HepG2 (cell line): ENCODE data around the gene TUBA4A. TPM values are rescaled to one million over a fixed set of nuclear protein-coding genes. Genes with fewer than 3 reads are reported as not detected.

Experiments used
- CC2D1A ChIP-seq: sonication (generic); formaldehyde crosslinking; IDR thresholded peaks from 2 replicates; pipeline ENCODE4 v1.8.1; 2023; ENCODE audit warnings: mild to moderate bottlenecking, missing genetic modification reagents
- CHD4 ChIP-seq: fragments of 200-600 bp; sonication (generic); IDR thresholded peaks from 2 replicates; pipeline ENCODE4 v1.7.0; 2017; ENCODE audit warnings: mild to moderate bottlenecking, low read length, borderline replicate concordance
- ETV6 ChIP-seq: sonication (generic); formaldehyde crosslinking; conservative IDR thresholded peaks from 2 replicates; pipeline ENCODE4 v1.4.0; 2020; ENCODE audit warnings: missing genetic modification reagents
- GATAD1 ChIP-seq: IDR thresholded peaks from 2 replicates; pipeline ENCODE4 v1.6.1; 2016; ENCODE audit warnings: missing genetic modification reagents, missing compliant biosample characterization
- MED8 ChIP-seq: sonication (generic); formaldehyde crosslinking; IDR thresholded peaks from 2 replicates; pipeline ENCODE4 v1.8.1; 2023; ENCODE audit warnings: mild to moderate bottlenecking, missing genetic modification reagents; ENCODE audit not compliant: insufficient replicate concordance
- MXI1 ChIP-seq: IDR thresholded peaks from 3 replicates; pipeline ENCODE4 v1.6.1; 2012; ENCODE audit warnings: low read depth, low read length, inconsistent platforms, borderline replicate concordance
- RFXAP ChIP-seq: sonication (generic); formaldehyde crosslinking; IDR thresholded peaks from 2 replicates; pipeline ENCODE4 v1.4.0; 2020; ENCODE audit warnings: missing genetic modification reagents, borderline replicate concordance
- ZBTB1 ChIP-seq: sonication (generic); formaldehyde crosslinking; IDR thresholded peaks from 2 replicates; pipeline ENCODE4 v1.4.0; 2020; ENCODE audit warnings: missing genetic modification reagents, borderline replicate concordance
- ZNF234 ChIP-seq: sonication (generic); formaldehyde crosslinking; conservative IDR thresholded peaks from 2 replicates; pipeline ENCODE4 v1.5.1; 2020; ENCODE audit warnings: mild to moderate bottlenecking, missing genetic modification reagents
- ZNF260 ChIP-seq: sonication (generic); formaldehyde crosslinking; IDR thresholded peaks from 2 replicates; pipeline ENCODE4 v1.4.0; 2020; ENCODE audit warnings: missing genetic modification reagents, low read depth, mild to moderate bottlenecking, borderline replicate concordance
- ZNF335 ChIP-seq: sonication (generic); formaldehyde crosslinking; IDR thresholded peaks from 2 replicates; pipeline ENCODE4 v1.4.0; 2020; ENCODE audit warnings: missing genetic modification reagents
- ZNF441 ChIP-seq: sonication (generic); formaldehyde crosslinking; IDR thresholded peaks from 2 replicates; pipeline ENCODE4 v1.7.0; 2021; ENCODE audit warnings: missing genetic modification reagents, borderline replicate concordance
- ZNF710 ChIP-seq: sonication (generic); formaldehyde crosslinking; IDR thresholded peaks from 2 replicates; pipeline ENCODE4 v1.5.0; 2020; ENCODE audit warnings: mild to moderate bottlenecking, missing genetic modification reagents, borderline replicate concordance
- ZNF740 ChIP-seq: sonication (generic); formaldehyde crosslinking; IDR thresholded peaks from 2 replicates; pipeline ENCODE4 v1.4.0; 2020; ENCODE audit warnings: missing genetic modification reagents
- ZSCAN31 ChIP-seq: sonication (generic); formaldehyde crosslinking; IDR thresholded peaks from 2 replicates; pipeline ENCODE4 v1.5.0; 2020; ENCODE audit warnings: low read depth, mild to moderate bottlenecking, missing genetic modification reagents
- ZSCAN9 ChIP-seq: IDR thresholded peaks from 2 replicates; pipeline ENCODE4 v1.6.1; 2016; ENCODE audit warnings: borderline replicate concordance
- polyA plus RNA-seq, 8 experiments: library from polyadenylated mRNA; depleted of rRNA in 3 of 8; stranded (reverse) in 7 of 8; unstranded in 1 of 8; fragments of >200 nt; fragmentation: Illumina TruSeq in 4 of 8; extraction: Trizol in 4 of 8; gene quantifications; 2 replicates each; pipeline versions ENCODE4 v1.2.1 to v1.2.3, GENCODE V29; 2011 to 2016; ENCODE audit warnings: low read depth in 4 of 8, missing spikeins in 1 of 8, mixed read lengths in 1 of 8; ENCODE audit not compliant: insufficient read depth in 1 of 8
- total RNA-seq, 5 experiments: library from RNA; depleted of rRNA; stranded (reverse); fragments of >200 nt; fragmentation: Illumina TruSeq; extraction: Trizol; gene quantifications; 2 replicates each; pipeline ENCODE4 v1.2.3, GENCODE V29; 2016; ENCODE audit warnings: low read depth in 1 of 5
- TF ChIP-seq, protein P1 (sequence below): sonication (generic); formaldehyde crosslinking; IDR thresholded peaks from 2 replicates; pipeline ENCODE4 v1.5.0; 2020; ENCODE audit warnings: mild to moderate bottlenecking, missing genetic modification reagents
- TF ChIP-seq, protein P2 (sequence below): sonication (generic); formaldehyde crosslinking; IDR thresholded peaks from 2 replicates; pipeline ENCODE4 v1.5.0; 2020; ENCODE audit warnings: missing genetic modification reagents
- TF ChIP-seq, protein P3 (sequence below): sonication (generic); formaldehyde crosslinking; IDR thresholded peaks from 2 replicates; pipeline ENCODE4 v1.9.0; 2021; ENCODE audit warnings: missing genetic modification reagents, borderline replicate concordance
- TF ChIP-seq, protein P4 (sequence below): IDR thresholded peaks from 2 replicates; pipeline ENCODE4 v1.6.1; 2018; ENCODE audit warnings: missing genetic modification reagents

The TUBA4A gene
- total and polyA plus RNA-seq, 2 of the 13 experiments (the other 11 are each of a cell fraction or from before 2014, with no cell fraction given): 1.3 to 12.7 TPM

GRCh38 chr2:219249203-219249980 is 4.3 kb downstream of the TUBA4A start (continued):
- TF ChIP-seq, protein P1, sequence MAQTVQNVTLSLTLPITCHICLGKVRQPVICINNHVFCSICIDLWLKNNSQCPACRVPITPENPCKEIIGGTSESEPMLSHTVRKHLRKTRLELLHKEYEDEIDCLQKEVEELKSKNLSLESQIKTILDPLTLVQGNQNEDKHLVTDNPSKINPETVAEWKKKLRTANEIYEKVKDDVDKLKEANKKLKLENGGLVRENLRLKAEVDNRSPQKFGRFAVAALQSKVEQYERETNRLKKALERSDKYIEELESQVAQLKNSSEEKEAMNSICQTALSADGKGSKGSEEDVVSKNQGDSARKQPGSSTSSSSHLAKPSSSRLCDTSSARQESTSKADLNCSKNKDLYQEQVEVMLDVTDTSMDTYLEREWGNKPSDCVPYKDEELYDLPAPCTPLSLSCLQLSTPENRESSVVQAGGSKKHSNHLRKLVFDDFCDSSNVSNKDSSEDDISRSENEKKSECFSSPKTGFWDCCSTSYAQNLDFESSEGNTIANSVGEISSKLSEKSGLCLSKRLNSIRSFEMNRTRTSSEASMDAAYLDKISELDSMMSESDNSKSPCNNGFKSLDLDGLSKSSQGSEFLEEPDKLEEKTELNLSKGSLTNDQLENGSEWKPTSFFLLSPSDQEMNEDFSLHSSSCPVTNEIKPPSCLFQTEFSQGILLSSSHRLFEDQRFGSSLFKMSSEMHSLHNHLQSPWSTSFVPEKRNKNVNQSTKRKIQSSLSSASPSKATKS (CRISPR knock-in tag): no peak
- TF ChIP-seq RFXAP: peak; percentile 48; the same call in 1 of the 2 replicates
- TF ChIP-seq CHD4: no peak
- TF ChIP-seq ZNF335 (CRISPR knock-in tag): peak; percentile 86
- TF ChIP-seq ZBTB1 (CRISPR knock-in tag): no peak
- TF ChIP-seq, protein P2, sequence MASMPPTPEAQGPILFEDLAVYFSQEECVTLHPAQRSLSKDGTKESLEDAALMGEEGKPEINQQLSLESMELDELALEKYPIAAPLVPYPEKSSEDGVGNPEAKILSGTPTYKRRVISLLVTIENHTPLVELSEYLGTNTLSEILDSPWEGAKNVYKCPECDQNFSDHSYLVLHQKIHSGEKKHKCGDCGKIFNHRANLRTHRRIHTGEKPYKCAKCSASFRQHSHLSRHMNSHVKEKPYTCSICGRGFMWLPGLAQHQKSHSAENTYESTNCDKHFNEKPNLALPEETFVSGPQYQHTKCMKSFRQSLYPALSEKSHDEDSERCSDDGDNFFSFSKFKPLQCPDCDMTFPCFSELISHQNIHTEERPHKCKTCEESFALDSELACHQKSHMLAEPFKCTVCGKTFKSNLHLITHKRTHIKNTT (CRISPR knock-in tag): no peak
- peak; percentile 65; the same call in 1 of the 2 replicates for TF ChIP-seq ZNF441 (CRISPR knock-in tag)
- TF ChIP-seq MXI1: peak; percentile 78; the same call in 1 of the 3 replicates
- TF ChIP-seq ZSCAN31 (CRISPR knock-in tag): peak; percentile 80
- TF ChIP-seq, protein P3, sequence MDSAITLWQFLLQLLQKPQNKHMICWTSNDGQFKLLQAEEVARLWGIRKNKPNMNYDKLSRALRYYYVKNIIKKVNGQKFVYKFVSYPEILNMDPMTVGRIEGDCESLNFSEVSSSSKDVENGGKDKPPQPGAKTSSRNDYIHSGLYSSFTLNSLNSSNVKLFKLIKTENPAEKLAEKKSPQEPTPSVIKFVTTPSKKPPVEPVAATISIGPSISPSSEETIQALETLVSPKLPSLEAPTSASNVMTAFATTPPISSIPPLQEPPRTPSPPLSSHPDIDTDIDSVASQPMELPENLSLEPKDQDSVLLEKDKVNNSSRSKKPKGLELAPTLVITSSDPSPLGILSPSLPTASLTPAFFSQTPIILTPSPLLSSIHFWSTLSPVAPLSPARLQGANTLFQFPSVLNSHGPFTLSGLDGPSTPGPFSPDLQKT (CRISPR knock-in tag): no peak
- TF ChIP-seq ZSCAN9: no peak; the same call in 1 of the 2 replicates
- 0 out of 2 replicates have a peak, but pooled peaks have one; percentile 10 for TF ChIP-seq CC2D1A (CRISPR knock-in tag)
- TF ChIP-seq, protein P4, sequence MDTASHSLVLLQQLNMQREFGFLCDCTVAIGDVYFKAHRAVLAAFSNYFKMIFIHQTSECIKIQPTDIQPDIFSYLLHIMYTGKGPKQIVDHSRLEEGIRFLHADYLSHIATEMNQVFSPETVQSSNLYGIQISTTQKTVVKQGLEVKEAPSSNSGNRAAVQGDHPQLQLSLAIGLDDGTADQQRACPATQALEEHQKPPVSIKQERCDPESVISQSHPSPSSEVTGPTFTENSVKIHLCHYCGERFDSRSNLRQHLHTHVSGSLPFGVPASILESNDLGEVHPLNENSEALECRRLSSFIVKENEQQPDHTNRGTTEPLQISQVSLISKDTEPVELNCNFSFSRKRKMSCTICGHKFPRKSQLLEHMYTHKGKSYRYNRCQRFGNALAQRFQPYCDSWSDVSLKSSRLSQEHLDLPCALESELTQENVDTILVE (CRISPR knock-in tag): peak; percentile 74; the same call in 1 of the 2 replicates
- peak; percentile 59 for TF ChIP-seq GATAD1 (CRISPR knock-in tag)
- no peak for TF ChIP-seq ZNF260 (CRISPR knock-in tag)
- no peak for TF ChIP-seq ZNF710 (CRISPR knock-in tag)
- no peak for TF ChIP-seq MED8 (CRISPR knock-in tag)
- TF ChIP-seq ZNF234 (CRISPR knock-in tag): no peak
- no peak for TF ChIP-seq ZNF740
- no peak for TF ChIP-seq ETV6 (CRISPR knock-in tag)
